Measurements from ENCODE around the gene SORBS2.

GRCh38 chr4:185711726-185712125 is 100.3 kb downstream of the SORBS2 start:
- TF ChIP-seq, protein P1, sequence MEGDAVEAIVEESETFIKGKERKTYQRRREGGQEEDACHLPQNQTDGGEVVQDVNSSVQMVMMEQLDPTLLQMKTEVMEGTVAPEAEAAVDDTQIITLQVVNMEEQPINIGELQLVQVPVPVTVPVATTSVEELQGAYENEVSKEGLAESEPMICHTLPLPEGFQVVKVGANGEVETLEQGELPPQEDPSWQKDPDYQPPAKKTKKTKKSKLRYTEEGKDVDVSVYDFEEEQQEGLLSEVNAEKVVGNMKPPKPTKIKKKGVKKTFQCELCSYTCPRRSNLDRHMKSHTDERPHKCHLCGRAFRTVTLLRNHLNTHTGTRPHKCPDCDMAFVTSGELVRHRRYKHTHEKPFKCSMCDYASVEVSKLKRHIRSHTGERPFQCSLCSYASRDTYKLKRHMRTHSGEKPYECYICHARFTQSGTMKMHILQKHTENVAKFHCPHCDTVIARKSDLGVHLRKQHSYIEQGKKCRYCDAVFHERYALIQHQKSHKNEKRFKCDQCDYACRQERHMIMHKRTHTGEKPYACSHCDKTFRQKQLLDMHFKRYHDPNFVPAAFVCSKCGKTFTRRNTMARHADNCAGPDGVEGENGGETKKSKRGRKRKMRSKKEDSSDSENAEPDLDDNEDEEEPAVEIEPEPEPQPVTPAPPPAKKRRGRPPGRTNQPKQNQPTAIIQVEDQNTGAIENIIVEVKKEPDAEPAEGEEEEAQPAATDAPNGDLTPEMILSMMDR (IDR thresholded peaks at IDR 0.05): no peak
- TF ChIP-seq POLR2A (IDR thresholded peaks at IDR 0.05) (no peak), EP300 (IDR thresholded peaks at IDR 0.05) (no peak)
